Measurements from ENCODE around the gene SLC41A3.
"Not testable (repeated sequence)": the region's sequence is repeated elsewhere in the genome, so short reads cannot be mapped to it uniquely, and the experiment has no call there.

SLC41A3 gene

GRCh38 chr3:125971997-125972944 is 111.7 kb downstream of the SLC41A3 start:
- not testable (repeated sequence) for H3K27ac ChIP-seq (ENCODE audit: low read depth, low read length)

GRCh38 chr3:125968701-125969592 is 115.0 kb downstream of the SLC41A3 start, which contains the start of gene ROPN1B:
Gene ROPN1B (plus strand): TSS chr3:125969178. CDS start chr3:125972055, 2,877 bp downstream.
- not testable (repeated sequence) for H3K27ac ChIP-seq (ENCODE audit: low read depth, low read length); H3K9ac ChIP-seq (ENCODE audit: low read depth in 1 of 2, low read length in 2 of 2); H3K4me3 ChIP-seq (ENCODE audit: low read depth in 1 of 2, low read length in 2 of 2); H3K9me3 ChIP-seq (ENCODE audit: control insufficient read depth in 1 of 2, low read length in 2 of 2); H3K4me1 ChIP-seq (ENCODE audit: control insufficient read depth in 1 of 2, insufficient read depth in 2 of 2, low read length in 2 of 2); H3K36me3 ChIP-seq (ENCODE audit: control insufficient read depth in 1 of 2, insufficient read depth in 2 of 2, low read length in 2 of 2)
- peaks cover 4 to 11% of the 10 kb centered on the region in 2 donors for H3K27me3 ChIP-seq (ENCODE audit: control insufficient read depth in 1 of 2, insufficient read depth in 2 of 2, low read length in 2 of 2)

More at GRCh38 chr3:125971997-125972944, 111.7 kb downstream of the SLC41A3 start:
- H3K4me1 ChIP-seq (ENCODE audit: control insufficient read depth in 1 of 2, insufficient read depth in 2 of 2, low read length in 2 of 2); H3K9ac ChIP-seq (ENCODE audit: low read depth in 1 of 2, low read length in 2 of 2); H3K9me3 ChIP-seq (ENCODE audit: control insufficient read depth in 1 of 2, low read length in 2 of 2); H3K27me3 ChIP-seq (ENCODE audit: control insufficient read depth in 1 of 2, insufficient read depth in 2 of 2, low read length in 2 of 2); H3K36me3 ChIP-seq (ENCODE audit: control insufficient read depth in 1 of 2, insufficient read depth in 2 of 2, low read length in 2 of 2): not testable (repeated sequence)
- H3K4me3 ChIP-seq (ENCODE audit: low read depth in 1 of 2, low read length in 2 of 2), result peak overlapping the region in 1 of 2 donors; percentile 37

GRCh38 chr3:125968121-125968520 is 115.8 kb downstream of the SLC41A3 start:
- H3K36me3 ChIP-seq (ENCODE audit: control insufficient read depth in 1 of 2, insufficient read depth in 2 of 2, low read length in 2 of 2); H3K4me3 ChIP-seq (ENCODE audit: low read depth in 1 of 2, low read length in 2 of 2); H3K9ac ChIP-seq (ENCODE audit: low read depth in 1 of 2, low read length in 2 of 2); H3K4me1 ChIP-seq (ENCODE audit: control insufficient read depth in 1 of 2, insufficient read depth in 2 of 2, low read length in 2 of 2); H3K9me3 ChIP-seq (ENCODE audit: control insufficient read depth in 1 of 2, low read length in 2 of 2); H3K27ac ChIP-seq (ENCODE audit: low read depth, low read length): not testable (repeated sequence)
- peaks cover 4 to 15% of the 10 kb centered on the region in 2 donors for H3K27me3 ChIP-seq (ENCODE audit: control insufficient read depth in 1 of 2, insufficient read depth in 2 of 2, low read length in 2 of 2)

DNA sequence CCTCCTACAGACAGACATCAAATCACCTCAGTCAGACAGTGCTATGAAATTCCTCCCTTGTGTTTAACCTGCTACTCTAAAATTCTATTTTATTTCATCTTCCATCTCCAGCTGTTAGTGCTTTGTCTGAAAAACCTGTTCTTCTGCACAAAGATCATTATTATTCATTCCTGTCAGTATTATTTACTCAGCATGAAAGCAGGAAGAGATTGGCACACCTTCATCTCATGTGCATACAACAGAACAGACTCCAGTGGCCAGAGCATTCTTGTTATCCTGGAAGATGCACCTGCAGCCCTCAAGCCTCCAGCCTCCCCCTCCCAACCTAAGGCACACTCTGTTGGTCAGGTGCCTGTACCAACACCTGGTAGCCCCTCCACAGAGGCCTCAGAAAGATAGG is 116.8 kb downstream of the SLC41A3 start:
- no peak overlapping the region for H3K27ac ChIP-seq (ENCODE audit: low read depth, low read length)
- peaks cover 4 to 15% of the 10 kb centered on the region in 2 donors for H3K27me3 ChIP-seq (ENCODE audit: control insufficient read depth in 1 of 2, insufficient read depth in 2 of 2, low read length in 2 of 2)
- H3K4me3 ChIP-seq (ENCODE audit: low read depth in 1 of 2, low read length in 2 of 2), result no peak overlapping the region
- H3K4me1 ChIP-seq (ENCODE audit: control insufficient read depth in 1 of 2, insufficient read depth in 2 of 2, low read length in 2 of 2), result peaks cover 0 to 2% of the 10 kb centered on the region in 2 donors
- H3K9me3 ChIP-seq (ENCODE audit: control insufficient read depth in 1 of 2, low read length in 2 of 2), result no peaks in the 10 kb centered on the region
- H3K36me3 ChIP-seq (ENCODE audit: control insufficient read depth in 1 of 2, insufficient read depth in 2 of 2, low read length in 2 of 2), result no peaks in the 10 kb centered on the region
- no peak overlapping the region for H3K9ac ChIP-seq (ENCODE audit: low read depth in 1 of 2, low read length in 2 of 2)

- no peak overlapping the region for H3K4me3 ChIP-seq (ENCODE audit: low read depth in 1 of 2, low read length in 2 of 2)
Measured at GRCh38 chr3:125965505-125965904, 118.4 kb downstream of the SLC41A3 start.

GRCh38 chr3:125963834-125964233 is 120.1 kb downstream of the SLC41A3 start:
- H3K36me3 ChIP-seq (ENCODE audit: control insufficient read depth in 1 of 2, insufficient read depth in 2 of 2, low read length in 2 of 2); H3K27me3 ChIP-seq (ENCODE audit: control insufficient read depth in 1 of 2, insufficient read depth in 2 of 2, low read length in 2 of 2); H3K9ac ChIP-seq (ENCODE audit: low read depth in 1 of 2, low read length in 2 of 2); H3K27ac ChIP-seq (ENCODE audit: low read depth, low read length); H3K4me1 ChIP-seq (ENCODE audit: control insufficient read depth in 1 of 2, insufficient read depth in 2 of 2, low read length in 2 of 2); H3K9me3 ChIP-seq (ENCODE audit: control insufficient read depth in 1 of 2, low read length in 2 of 2); H3K4me3 ChIP-seq (ENCODE audit: low read depth in 1 of 2, low read length in 2 of 2): not testable (repeated sequence)

More at GRCh38 chr3:125965505-125965904, 118.4 kb downstream of the SLC41A3 start:
- no peak overlapping the region for H3K27ac ChIP-seq (ENCODE audit: low read depth, low read length)
- no peaks in the 10 kb centered on the region for H3K36me3 ChIP-seq (ENCODE audit: control insufficient read depth in 1 of 2, insufficient read depth in 2 of 2, low read length in 2 of 2)
- no peaks in the 10 kb centered on the region for H3K4me1 ChIP-seq (ENCODE audit: control insufficient read depth in 1 of 2, insufficient read depth in 2 of 2, low read length in 2 of 2)
- H3K27me3 ChIP-seq (ENCODE audit: control insufficient read depth in 1 of 2, insufficient read depth in 2 of 2, low read length in 2 of 2), result peaks cover 6 to 11% of the 10 kb centered on the region in 2 donors
- no peak overlapping the region for H3K9ac ChIP-seq (ENCODE audit: low read depth in 1 of 2, low read length in 2 of 2)
- no peaks in the 10 kb centered on the region for H3K9me3 ChIP-seq (ENCODE audit: control insufficient read depth in 1 of 2, low read length in 2 of 2)

- Histone ChIP-seq H3K4me3 (ENCODE audit: low read depth in 1 of 2, low read length in 2 of 2) (no peak overlapping the region), H3K4me1 (ENCODE audit: control insufficient read depth in 1 of 2, insufficient read depth in 2 of 2, low read length in 2 of 2) (no peaks in the 10 kb centered on the region), H3K27me3 (ENCODE audit: control insufficient read depth in 1 of 2, insufficient read depth in 2 of 2, low read length in 2 of 2) (peaks cover 6 to 7% of the 10 kb centered on the region in 2 donors), H3K27ac (ENCODE audit: low read depth, low read length) (no peak overlapping the region), H3K9ac (ENCODE audit: low read depth in 1 of 2, low read length in 2 of 2) (no peak overlapping the region), H3K36me3 (ENCODE audit: control insufficient read depth in 1 of 2, insufficient read depth in 2 of 2, low read length in 2 of 2) (no peaks in the 10 kb centered on the region), H3K9me3 (ENCODE audit: control insufficient read depth in 1 of 2, low read length in 2 of 2) (no peaks in the 10 kb centered on the region)
Measured at GRCh38 chr3:125961289-125961589, 122.7 kb downstream of the SLC41A3 start.

GRCh38 chr3:125960456-125961288 is 123.3 kb downstream of the SLC41A3 start:
- Histone ChIP-seq H3K27me3 (ENCODE audit: control insufficient read depth in 1 of 2, insufficient read depth in 2 of 2, low read length in 2 of 2) (peaks cover 6 to 12% of the 10 kb centered on the region in 2 donors), H3K4me1 (ENCODE audit: control insufficient read depth in 1 of 2, insufficient read depth in 2 of 2, low read length in 2 of 2) (no peaks in the 10 kb centered on the region), H3K27ac (ENCODE audit: low read depth, low read length) (no peak overlapping the region), H3K9ac (ENCODE audit: low read depth in 1 of 2, low read length in 2 of 2) (no peak overlapping the region), H3K4me3 (ENCODE audit: low read depth in 1 of 2, low read length in 2 of 2) (no peak overlapping the region), H3K9me3 (ENCODE audit: control insufficient read depth in 1 of 2, low read length in 2 of 2) (no peaks in the 10 kb centered on the region), H3K36me3 (ENCODE audit: control insufficient read depth in 1 of 2, insufficient read depth in 2 of 2, low read length in 2 of 2) (no peaks in the 10 kb centered on the region)

GRCh38 chr3:125960066-125960424 is 123.9 kb downstream of the SLC41A3 start:
- Histone ChIP-seq H3K4me3 (ENCODE audit: low read depth in 1 of 2, low read length in 2 of 2) (no peak overlapping the region), H3K27me3 (ENCODE audit: control insufficient read depth in 1 of 2, insufficient read depth in 2 of 2, low read length in 2 of 2) (peaks cover 6 to 12% of the 10 kb centered on the region in 2 donors), H3K27ac (ENCODE audit: low read depth, low read length) (no peak overlapping the region), H3K36me3 (ENCODE audit: control insufficient read depth in 1 of 2, insufficient read depth in 2 of 2, low read length in 2 of 2) (no peaks in the 10 kb centered on the region), H3K4me1 (ENCODE audit: control insufficient read depth in 1 of 2, insufficient read depth in 2 of 2, low read length in 2 of 2) (no peaks in the 10 kb centered on the region), H3K9ac (ENCODE audit: low read depth in 1 of 2, low read length in 2 of 2) (no peak overlapping the region), H3K9me3 (ENCODE audit: control insufficient read depth in 1 of 2, low read length in 2 of 2) (no peaks in the 10 kb centered on the region)

All from duodenal mucosa (tissue), 2 donors.